A549 (cell line): ENCODE data around the gene POP7. TPM values are rescaled to one million over a fixed set of nuclear protein-coding genes. Genes with fewer than 3 reads are reported as not detected.

Experiments
- ATAC-seq, 2 experiments: fragments of 200-7000 bp in 1 of 2; fragments of >200 bp in 1 of 2; cut with Nextera tagmentation in 1 of 2; cut with Tn5 transposase in 1 of 2; 3 replicates each; pipeline versions ENCODE4 v1.8.0 to v1.9.1; 2018 to 2020; ENCODE audit warnings: mild to moderate bottlenecking in 1 of 2, moderate library complexity in 1 of 2
- CTCF ChIA-PET: fragments of 300-600 bp; sonication (Branson Sonifier 250); formaldehyde crosslinking; extraction: SDS; loops from one replicate; lab custom pipeline; 2021; ENCODE audit warnings: antibody characterized with exemption, inconsistent platforms; lab: Yijun Ruan, JAX
- POLR2A ChIA-PET: fragments of 350-600 bp; formaldehyde crosslinking; extraction: SDS; loops from one replicate; lab custom pipeline; 2021; ENCODE audit warnings: antibody characterized with exemption, inconsistent platforms; lab: Yijun Ruan, JAX
- DNase-seq, 2 experiments: peaks; one replicate each; pipeline versions ENCODE4 v3.0.0 to v3.0.0-alpha.2; 2011 to 2016; ENCODE audit warnings: low read depth in 1 of 2, low spot score in 1 of 2
- FAIRE-seq: peaks from 2 replicates; lab custom pipeline; 2011; peaks lifted over from hg19 to GRCh38; lab: Jason Lieb, UNC
- H3K27ac ChIP-seq, 2 experiments: fragments of >200 bp; sonication (Bioruptor Twin); formaldehyde crosslinking; 3 replicates each; pipeline ENCODE4 v1.5.1; 2016 to 2017
- H3K4me1 ChIP-seq: fragments of >200 bp; sonication (Bioruptor Twin); formaldehyde crosslinking; 3 replicates; pipeline ENCODE4 v1.6.1; 2016
- H3K4me2 ChIP-seq: fragments of >200 bp; sonication (Bioruptor Twin); formaldehyde crosslinking; 3 replicates; pipeline ENCODE4 v1.6.1; 2016
- H3K4me3 ChIP-seq: fragments of >200 bp; sonication (Bioruptor Twin); formaldehyde crosslinking; 3 replicates; pipeline ENCODE4 v1.5.1; 2016
- H3K9me3 ChIP-seq: fragments of >200 bp; sonication (Bioruptor Twin); formaldehyde crosslinking; 3 replicates; pipeline ENCODE4 v1.6.1; 2016
- BHLHE40 ChIP-seq: IDR thresholded peaks from 2 replicates; pipeline ENCODE4 v1.6.1; 2012; ENCODE audit warnings: low read depth, low read length, inconsistent platforms
- CEBPB ChIP-seq, 2 experiments: fragments of >200 bp in 1 of 2; sonication (Bioruptor Twin) in 1 of 2; formaldehyde crosslinking in 1 of 2; IDR thresholded peaks; 2 replicates each; pipeline ENCODE4 v1.6.1; 2012 to 2016
- TFCP2L1 ChIP-seq: fragments of 250-450 bp; sonication (Bioruptor Pico); IDR thresholded peaks from 2 replicates; pipeline ENCODE4 v1.5.0; 2021; ENCODE audit warnings: mild to moderate bottlenecking
- WGBS: methylation state at CpG from one replicate; pipeline ENCODE4 v1.1.6; 2017; ENCODE audit errors: missing lambda C conversion rate; 5-methylcytosine and 5-hydroxymethylcytosine counted together
- polyA plus RNA-seq, 4 experiments: library from polyadenylated mRNA; depleted of rRNA in 3 of 4; stranded (reverse); fragments of >200 nt; fragmentation: RNase III in 1 of 4; extraction: RNeasy Plus Mini Kit Qiagen cat#74134 plus additional on column Dnase treatment in 1 of 4; gene quantifications; 2 replicates in 3 of 4; 3 replicates in 1 of 4; pipeline ENCODE4 v1.2.3, GENCODE V29; 2011 to 2017

Gene POP7
- polyA plus RNA-seq, 2 of the 4 experiments (the other 2 are of a cell fraction): 29.5 to 77.4 TPM

GRCh38 chr7:100753750-100754149 lies 47.8 kb downstream of the POP7 start:
- H3K9me3 ChIP-seq: no peaks in the 10 kb centered on the region
- H3K4me3 ChIP-seq: no peak overlapping the region
- 53% methylated on average over 3 of the region's 3 CpGs for WGBS
- FAIRE-seq (no peak), ATAC-seq (0 out of 6 replicates have a peak, but pooled peaks of 1 of the 2 experiments have one; percentile 23), DNase-seq (no peak)
- H3K4me1 ChIP-seq: no peaks in the 10 kb centered on the region
- TF ChIP-seq BHLHE40: no peak
- TF ChIP-seq CEBPB (IDR thresholded peaks at IDR 0.05): 0 out of 4 replicates have a peak, but pooled peaks of 1 of the 2 experiments have one; percentile 9
- TF ChIP-seq TFCP2L1 (CRISPR knock-in tag): no peak
- H3K4me2 ChIP-seq: no peak overlapping the region
- POLR2A ChIA-PET: no interaction called here
- CTCF ChIA-PET: interaction anchor here (0.7 to 1.5 kb wide), 4 partner anchors 13 to 99 kb away, joined by 3 to 5 read pairs (median 4); partner anchors contain the start of genes POP7 and SLC12A9
- H3K27ac ChIP-seq: no peak overlapping the region

Other genes with a start within 250 kb of the POP7 start
- 0.17 and 0.40 TPM in 2 replicates for gene SPACDR, start 241.9 kb upstream of the POP7 start, polyA plus RNA-seq (2011; rRNA removed)
- 0.33 to 0.39 TPM (median 0.34 TPM) in 3 replicates for gene SPACDR, start 241.9 kb upstream of the POP7 start, polyA plus RNA-seq (2017; fragmentation: RNase III; extraction: RNeasy Plus Mini Kit Qiagen cat#74134 plus additional on column Dnase treatment)
- gene TSC22D4, start 226.9 kb upstream of the POP7 start, polyA plus RNA-seq (2011; rRNA removed): 6.2 and 7.9 TPM in 2 replicates
- gene TSC22D4, start 226.9 kb upstream of the POP7 start, polyA plus RNA-seq (2017; fragmentation: RNase III; extraction: RNeasy Plus Mini Kit Qiagen cat#74134 plus additional on column Dnase treatment): 20.7 to 28.9 TPM (median 28.3 TPM) in 3 replicates
- gene NYAP1, start 222.2 kb upstream of the POP7 start, polyA plus RNA-seq (2011; rRNA removed): 0.32 and 0.47 TPM in 2 replicates
- gene NYAP1, start 222.2 kb upstream of the POP7 start, polyA plus RNA-seq (2017; fragmentation: RNase III; extraction: RNeasy Plus Mini Kit Qiagen cat#74134 plus additional on column Dnase treatment): 1.5 to 3.7 TPM (median 3.1 TPM) in 3 replicates
- gene AGFG2, start 166.9 kb upstream of the POP7 start, polyA plus RNA-seq (2011; rRNA removed): 13.5 and 16.0 TPM in 2 replicates
- gene AGFG2, start 166.9 kb upstream of the POP7 start, polyA plus RNA-seq (2017; fragmentation: RNase III; extraction: RNeasy Plus Mini Kit Qiagen cat#74134 plus additional on column Dnase treatment): 18.0 to 39.3 TPM (median 31.8 TPM) in 3 replicates
- 0.19 TPM in 1 of 2 replicates, not detected in the other for gene SAP25, start 132.2 kb upstream of the POP7 start, polyA plus RNA-seq (2011; rRNA removed)
- 0.24 to 0.37 TPM (median 0.26 TPM) in 3 replicates for gene SAP25, start 132.2 kb upstream of the POP7 start, polyA plus RNA-seq (2017; fragmentation: RNase III; extraction: RNeasy Plus Mini Kit Qiagen cat#74134 plus additional on column Dnase treatment)
- 5.3 and 5.5 TPM in 2 replicates for gene LRCH4, start 120.0 kb upstream of the POP7 start, polyA plus RNA-seq (2011; rRNA removed)
- 13.7 to 17.1 TPM (median 17.1 TPM) in 3 replicates for gene LRCH4, start 120.0 kb upstream of the POP7 start, polyA plus RNA-seq (2017; fragmentation: RNase III; extraction: RNeasy Plus Mini Kit Qiagen cat#74134 plus additional on column Dnase treatment)
- gene FBXO24, start 119.8 kb upstream of the POP7 start, polyA plus RNA-seq (2011; rRNA removed): 0.36 and 0.52 TPM in 2 replicates
- 0.13 to 0.37 TPM (median 0.19 TPM) in 3 replicates for gene FBXO24, start 119.8 kb upstream of the POP7 start, polyA plus RNA-seq (2017; fragmentation: RNase III; extraction: RNeasy Plus Mini Kit Qiagen cat#74134 plus additional on column Dnase treatment)
- gene PCOLCE, start 103.8 kb upstream of the POP7 start, polyA plus RNA-seq (2011; rRNA removed): 1.2 and 1.7 TPM in 2 replicates
- gene PCOLCE, start 103.8 kb upstream of the POP7 start, polyA plus RNA-seq (2017; fragmentation: RNase III; extraction: RNeasy Plus Mini Kit Qiagen cat#74134 plus additional on column Dnase treatment): 5.5 to 9.2 TPM (median 8.2 TPM) in 3 replicates
- gene MOSPD3, start 93.6 kb upstream of the POP7 start, polyA plus RNA-seq (2011; rRNA removed): 4.6 and 6.1 TPM in 2 replicates
- 10.0 to 15.2 TPM (median 14.8 TPM) in 3 replicates for gene MOSPD3, start 93.6 kb upstream of the POP7 start, polyA plus RNA-seq (2017; fragmentation: RNase III; extraction: RNeasy Plus Mini Kit Qiagen cat#74134 plus additional on column Dnase treatment)
- gene TFR2, start 64.6 kb upstream of the POP7 start, polyA plus RNA-seq (2011; rRNA removed): 1.1 and 1.3 TPM in 2 replicates
- 2.5 to 3.1 TPM (median 3.0 TPM) in 3 replicates for gene TFR2, start 64.6 kb upstream of the POP7 start, polyA plus RNA-seq (2017; fragmentation: RNase III; extraction: RNeasy Plus Mini Kit Qiagen cat#74134 plus additional on column Dnase treatment)
- gene ACTL6B, start 49.7 kb upstream of the POP7 start, polyA plus RNA-seq (2011; rRNA removed): not detected in 2 replicates
- gene ACTL6B, start 49.7 kb upstream of the POP7 start, polyA plus RNA-seq (2017; fragmentation: RNase III; extraction: RNeasy Plus Mini Kit Qiagen cat#74134 plus additional on column Dnase treatment): not detected in 3 replicates
- gene GNB2, start 32.4 kb upstream of the POP7 start, polyA plus RNA-seq (2011; rRNA removed): 50.8 and 67.2 TPM in 2 replicates
- 156 to 169 TPM (median 163 TPM) in 3 replicates for gene GNB2, start 32.4 kb upstream of the POP7 start, polyA plus RNA-seq (2017; fragmentation: RNase III; extraction: RNeasy Plus Mini Kit Qiagen cat#74134 plus additional on column Dnase treatment)
- 5.1 and 5.8 TPM in 2 replicates for gene GIGYF1, start 11.9 kb upstream of the POP7 start, polyA plus RNA-seq (2011; rRNA removed)
- gene GIGYF1, start 11.9 kb upstream of the POP7 start, polyA plus RNA-seq (2017; fragmentation: RNase III; extraction: RNeasy Plus Mini Kit Qiagen cat#74134 plus additional on column Dnase treatment): 15.0 to 20.5 TPM (median 18.9 TPM) in 3 replicates
- not detected in 2 replicates for gene EPO, start 14.3 kb downstream of the POP7 start, polyA plus RNA-seq (2011; rRNA removed)
- gene EPO, start 14.3 kb downstream of the POP7 start, polyA plus RNA-seq (2017; fragmentation: RNase III; extraction: RNeasy Plus Mini Kit Qiagen cat#74134 plus additional on column Dnase treatment): not detected in 3 replicates
- gene ZAN, start 27.5 kb downstream of the POP7 start, polyA plus RNA-seq (2011; rRNA removed): not detected in 2 replicates
- gene ZAN, start 27.5 kb downstream of the POP7 start, polyA plus RNA-seq (2017; fragmentation: RNase III; extraction: RNeasy Plus Mini Kit Qiagen cat#74134 plus additional on column Dnase treatment): not detected in 3 replicates
- 37.8 and 40.5 TPM in 2 replicates for gene EPHB4, start 121.4 kb downstream of the POP7 start, polyA plus RNA-seq (2011; rRNA removed)
- gene EPHB4, start 121.4 kb downstream of the POP7 start, polyA plus RNA-seq (2017; fragmentation: RNase III; extraction: RNeasy Plus Mini Kit Qiagen cat#74134 plus additional on column Dnase treatment): 25.7 to 32.9 TPM (median 30.4 TPM) in 3 replicates
- 6.2 and 7.0 TPM in 2 replicates for gene SLC12A9, start 146.6 kb downstream of the POP7 start, polyA plus RNA-seq (2011; rRNA removed)
- 12.1 to 14.3 TPM (median 13.4 TPM) in 3 replicates for gene SLC12A9, start 146.6 kb downstream of the POP7 start, polyA plus RNA-seq (2017; fragmentation: RNase III; extraction: RNeasy Plus Mini Kit Qiagen cat#74134 plus additional on column Dnase treatment)
- gene TRIP6, start 161.3 kb downstream of the POP7 start, polyA plus RNA-seq (2011; rRNA removed): 14.8 and 18.0 TPM in 2 replicates
- gene TRIP6, start 161.3 kb downstream of the POP7 start, polyA plus RNA-seq (2017; fragmentation: RNase III; extraction: RNeasy Plus Mini Kit Qiagen cat#74134 plus additional on column Dnase treatment): 38.2 to 38.5 TPM (median 38.3 TPM) in 3 replicates
- gene SRRT, start 169.0 kb downstream of the POP7 start, polyA plus RNA-seq (2011; rRNA removed): 49.9 and 52.2 TPM in 2 replicates
- gene SRRT, start 169.0 kb downstream of the POP7 start, polyA plus RNA-seq (2017; fragmentation: RNase III; extraction: RNeasy Plus Mini Kit Qiagen cat#74134 plus additional on column Dnase treatment): 153 to 194 TPM (median 182 TPM) in 3 replicates
- 1.1 and 1.9 TPM in 2 replicates for gene UFSP1, start 183.6 kb downstream of the POP7 start, polyA plus RNA-seq (2011; rRNA removed)
- gene UFSP1, start 183.6 kb downstream of the POP7 start, polyA plus RNA-seq (2017; fragmentation: RNase III; extraction: RNeasy Plus Mini Kit Qiagen cat#74134 plus additional on column Dnase treatment): 6.1 to 7.1 TPM (median 6.9 TPM) in 3 replicates
- 0.17 and 0.26 TPM in 2 replicates for gene ACHE, start 189.8 kb downstream of the POP7 start, polyA plus RNA-seq (2011; rRNA removed)
- gene ACHE, start 189.8 kb downstream of the POP7 start, polyA plus RNA-seq (2017; fragmentation: RNase III; extraction: RNeasy Plus Mini Kit Qiagen cat#74134 plus additional on column Dnase treatment): 0.62 to 0.92 TPM (median 0.69 TPM) in 3 replicates
- gene MUC3A, start 243.4 kb downstream of the POP7 start, polyA plus RNA-seq (2011; rRNA removed): 4.0 and 4.4 TPM in 2 replicates
- 6.9 to 8.1 TPM (median 7.3 TPM) in 3 replicates for gene MUC3A, start 243.4 kb downstream of the POP7 start, polyA plus RNA-seq (2017; fragmentation: RNase III; extraction: RNeasy Plus Mini Kit Qiagen cat#74134 plus additional on column Dnase treatment)